Measurements from ENCODE around the gene NPLOC4. TPM values are rescaled to one million over a fixed set of nuclear protein-coding genes. Genes with fewer than 3 reads are reported as not detected.

NPLOC4 gene
- total and polyA plus RNA-seq, 2 of the 13 experiments (the other 11 are each of a cell fraction or from before 2014, with no cell fraction given), result 57.0 to 97.0 TPM

- TF ChIP-seq HMG20B (CRISPR knock-in tag; conservative IDR thresholded peaks at IDR 0.05), result no peak
- TF ChIP-seq STAG1 (CRISPR knock-in tag; IDR thresholded peaks at IDR 0.05), result peak; percentile 25
- TF ChIP-seq, protein P1, sequence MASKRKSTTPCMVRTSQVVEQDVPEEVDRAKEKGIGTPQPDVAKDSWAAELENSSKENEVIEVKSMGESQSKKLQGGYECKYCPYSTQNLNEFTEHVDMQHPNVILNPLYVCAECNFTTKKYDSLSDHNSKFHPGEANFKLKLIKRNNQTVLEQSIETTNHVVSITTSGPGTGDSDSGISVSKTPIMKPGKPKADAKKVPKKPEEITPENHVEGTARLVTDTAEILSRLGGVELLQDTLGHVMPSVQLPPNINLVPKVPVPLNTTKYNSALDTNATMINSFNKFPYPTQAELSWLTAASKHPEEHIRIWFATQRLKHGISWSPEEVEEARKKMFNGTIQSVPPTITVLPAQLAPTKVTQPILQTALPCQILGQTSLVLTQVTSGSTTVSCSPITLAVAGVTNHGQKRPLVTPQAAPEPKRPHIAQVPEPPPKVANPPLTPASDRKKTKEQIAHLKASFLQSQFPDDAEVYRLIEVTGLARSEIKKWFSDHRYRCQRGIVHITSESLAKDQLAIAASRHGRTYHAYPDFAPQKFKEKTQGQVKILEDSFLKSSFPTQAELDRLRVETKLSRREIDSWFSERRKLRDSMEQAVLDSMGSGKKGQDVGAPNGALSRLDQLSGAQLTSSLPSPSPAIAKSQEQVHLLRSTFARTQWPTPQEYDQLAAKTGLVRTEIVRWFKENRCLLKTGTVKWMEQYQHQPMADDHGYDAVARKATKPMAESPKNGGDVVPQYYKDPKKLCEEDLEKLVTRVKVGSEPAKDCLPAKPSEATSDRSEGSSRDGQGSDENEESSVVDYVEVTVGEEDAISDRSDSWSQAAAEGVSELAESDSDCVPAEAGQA (IDR thresholded peaks at IDR 0.05; ENCODE audit: low read depth), result no peak
- TF ChIP-seq, protein P1 (CRISPR knock-in tag; IDR thresholded peaks at IDR 0.05; ENCODE audit: borderline replicate concordance), result no peak
Observed at GRCh38 chr17:81549031-81549557, 87.8 kb downstream of the NPLOC4 start (continued).

DNA sequence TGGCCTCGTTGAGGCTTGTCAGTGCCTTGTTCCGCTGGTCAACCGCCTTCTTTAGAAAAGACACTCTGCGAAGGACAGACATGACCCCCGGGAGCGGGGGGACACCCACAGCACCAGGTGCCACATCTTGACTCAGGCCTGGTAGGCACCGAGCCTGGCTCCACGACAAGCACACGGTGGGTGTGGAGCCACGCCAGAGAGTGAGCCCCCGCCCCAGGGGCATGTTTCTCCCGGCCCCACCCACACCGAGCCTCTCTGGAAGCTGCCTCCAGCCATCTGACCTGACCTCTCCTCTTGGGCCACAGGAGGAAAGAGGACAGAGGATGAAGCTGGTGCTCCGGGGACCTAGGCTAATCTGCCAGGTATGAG lies 89.3 kb downstream of the NPLOC4 start:
- CTCF ChIA-PET (ENCODE audit: low intra/inter-chr PET ratio, low total read pairs), result no interaction called here
- Histone ChIP-seq H3K36me3 (replicated peaks in 1 of 2; ENCODE audit: control insufficient read depth in 1 of 2, insufficient read depth in 2 of 2, low read length in 2 of 2) (peaks cover 39 to 57% of the 10 kb centered on the region in 2 experiments), H3K9me3 (ENCODE audit: low read length) (no peaks in the 10 kb centered on the region), H3K4me3 (replicated peaks in 1 of 3; ENCODE audit: insufficient read depth in 1 of 3, low read depth in 2 of 3, low read length in 3 of 3) (no peak overlapping the region), H3K79me2 (ENCODE audit: insufficient read depth, low read length) (peaks cover 10% of the 10 kb centered on the region), H3K4me2 (ENCODE audit: low read depth, low read length) (no peak overlapping the region), H2AFZ (ENCODE audit: low read length) (no peak overlapping the region), H4K20me1 (ENCODE audit: insufficient read depth, low read length) (peaks cover 4% of the 10 kb centered on the region; the same call in 1 of the 2 replicates), H3K9ac (ENCODE audit: insufficient read depth, low read depth, low read length) (no peak overlapping the region), H3K4me1 (ENCODE audit: insufficient read depth, low read length) (peaks cover 18% of the 10 kb centered on the region), H3K27ac (ENCODE audit: extremely low read length, insufficient read depth, low read length) (no peak overlapping the region), H3K27me3 (ENCODE audit: control insufficient read depth in 1 of 2, insufficient read depth in 2 of 2, low read length in 2 of 2) (no peaks in the 10 kb centered on the region; a peak in 1 of 5 replicates)
- FAIRE-seq (no peak), DNase-seq (ENCODE audit: low spot score) (no peak), ATAC-seq (no peak)
- 89% methylated on average over 5 of the region's 14 CpGs for WGBS (ENCODE audit: low lambda C conversion rate)
- BruUV-seq (replicated peaks), result no TSS peak
- in situ Hi-C loops (cut with HindIII; ENCODE audit: extremely low pct_ligation_motif_present, low pct_unique_long_range_greater_than_20kb), result no loop called here
- POLR2A ChIA-PET, result no interaction called here
- intact Hi-C loops (cut with micrococcal nuclease; ENCODE audit: unreplicated experiment), result no loop called here
- TF ChIP-seq POLR2AphosphoS5 (IDR thresholded peaks at IDR 0.05; ENCODE audit: low read depth, low read length) (no peak), TARDBP (CRISPR knock-in tag; IDR thresholded peaks at IDR 0.05) (no peak), SAP130 (CRISPR knock-in tag; IDR thresholded peaks at IDR 0.05; ENCODE audit: low read depth) (no peak), ZNF883 (CRISPR knock-in tag; IDR thresholded peaks at IDR 0.05; ENCODE audit: not compliant biosample characterization) (no peak), ZNF282 (IDR thresholded peaks at IDR 0.05; ENCODE audit: partially characterized antibody) (no peak), NFKB2 (CRISPR knock-in tag; IDR thresholded peaks at IDR 0.05; ENCODE audit: borderline replicate concordance) (no peak), ZSCAN31 (CRISPR knock-in tag; IDR thresholded peaks at IDR 0.05; ENCODE audit: low read depth) (no peak)

All from HepG2 (cell line).